Activated CD4-positive, alpha-beta memory T cell treated with anti-CD3 and anti-CD28 coated beads, Interleukin-2, amount 10 ng/mL, durations not matched to agents 7 days and 5 days (primary cell): ENCODE results near the gene RAB3C. TPM values are rescaled to one million over a fixed set of nuclear protein-coding genes. Genes with fewer than 3 reads are reported as not detected.
"Not testable (repeated sequence)": the region's sequence is repeated elsewhere in the genome, so short reads cannot be mapped to it uniquely, and the experiment has no call there.

ENCODE experiments used
- CTCF ChIA-PET: fragments of 350-600 bp; sonication (Branson Sonifier 250); formaldehyde crosslinking; loops from one replicate; lab custom pipeline; 2021; ENCODE audit warnings: antibody characterized with exemption, inconsistent platforms; lab: Charles Lee
- POLR2A ChIA-PET: fragments of 350-600 bp; sonication (Branson Sonifier 250); formaldehyde crosslinking; loops from one replicate; lab custom pipeline; 2021; ENCODE audit warnings: antibody characterized with exemption; lab: Charles Lee
- DNase-seq: peaks from one replicate; pipeline ENCODE4 v3.0.0-alpha.2; 2020
- H3K27ac Mint-ChIP-seq: one replicate; pipeline ENCODE4 v1.8.0; 2021; ENCODE audit warnings: mild to moderate bottlenecking, mixed read lengths
- H3K27me3 Mint-ChIP-seq: one replicate; pipeline ENCODE4 v1.8.0; 2021; ENCODE audit warnings: mixed read lengths
- H3K36me3 Mint-ChIP-seq: one replicate; pipeline ENCODE4 v1.8.0; 2021; ENCODE audit warnings: low read depth, mixed read lengths
- H3K4me1 Mint-ChIP-seq: one replicate; pipeline ENCODE4 v1.8.0; 2021; ENCODE audit warnings: mixed read lengths
- H3K4me3 Mint-ChIP-seq: one replicate; pipeline ENCODE4 v1.8.0; 2021; ENCODE audit warnings: mild to moderate bottlenecking, mixed read lengths
- H3K9me3 Mint-ChIP-seq: one replicate; pipeline ENCODE4 v1.8.0; 2021; ENCODE audit warnings: mixed read lengths
- total RNA-seq, 2 experiments: library from RNA; stranded (reverse); gene quantifications; one replicate each; pipeline ENCODE4 v1.2.3, GENCODE V29; 2021

Gene RAB3C
- total RNA-seq, 2 experiments from 2014 or later: not detected

- no peak overlapping the region for H3K27ac Mint-ChIP-seq
- POLR2A ChIA-PET: no interaction called here
- CTCF ChIA-PET: no interaction called here
Measured at GRCh38 chr5:58571501-58571900, 11.4 kb upstream of the RAB3C start.

GRCh38 chr5:58572973-58573372 is 9.9 kb upstream of the RAB3C start:
- DNase-seq, H3K9me3 Mint-ChIP-seq, POLR2A ChIA-PET, H3K4me1 Mint-ChIP-seq, H3K4me3 Mint-ChIP-seq, H3K27ac Mint-ChIP-seq, CTCF ChIA-PET, H3K27me3 Mint-ChIP-seq, H3K36me3 Mint-ChIP-seq: not testable (repeated sequence)

More at GRCh38 chr5:58571501-58571900, 11.4 kb upstream of the RAB3C start:
- no peaks in the 10 kb centered on the region for H3K36me3 Mint-ChIP-seq
- no peak for DNase-seq
- no peaks in the 10 kb centered on the region for H3K27me3 Mint-ChIP-seq
- no peaks in the 10 kb centered on the region for H3K4me1 Mint-ChIP-seq
- H3K9me3 Mint-ChIP-seq: no peaks in the 10 kb centered on the region
- no peak overlapping the region for H3K4me3 Mint-ChIP-seq

- Mint-ChIP-seq H3K27me3 (peaks cover 31% of the 10 kb centered on the region), H3K9me3 (no peaks in the 10 kb centered on the region), H3K4me3 (no peak overlapping the region), H3K27ac (no peak overlapping the region), H3K36me3 (no peaks in the 10 kb centered on the region), H3K4me1 (peaks cover 15% of the 10 kb centered on the region)
- no peak for DNase-seq
- POLR2A ChIA-PET: no interaction called here
- CTCF ChIA-PET: no interaction called here
Measured at GRCh38 chr5:58579781-58580180, 3.1 kb upstream of the RAB3C start.

- no peak for DNase-seq
- POLR2A ChIA-PET: no interaction called here
Measured at GRCh38 chr5:58582019-58582802, 664 bp upstream of the RAB3C start.

GRCh38 chr5:58595952-58596351 is 13.1 kb downstream of the RAB3C start:
- H3K36me3 Mint-ChIP-seq: no peaks in the 10 kb centered on the region
- no peak for DNase-seq
- H3K27me3 Mint-ChIP-seq: no peaks in the 10 kb centered on the region
- no peak overlapping the region for H3K4me3 Mint-ChIP-seq
- POLR2A ChIA-PET: no interaction called here
- no peaks in the 10 kb centered on the region for H3K4me1 Mint-ChIP-seq
- CTCF ChIA-PET: no interaction called here
- no peak overlapping the region for H3K27ac Mint-ChIP-seq
- no peaks in the 10 kb centered on the region for H3K9me3 Mint-ChIP-seq

More at GRCh38 chr5:58582019-58582802, 664 bp upstream of the RAB3C start:
- Mint-ChIP-seq H3K27me3 (peaks cover 31% of the 10 kb centered on the region), H3K27ac (no peak overlapping the region), H3K4me1 (peaks cover 15% of the 10 kb centered on the region), H3K4me3 (peak overlapping the region; percentile 64), H3K9me3 (no peaks in the 10 kb centered on the region), H3K36me3 (no peaks in the 10 kb centered on the region)
- CTCF ChIA-PET: no interaction called here

- H3K4me1 Mint-ChIP-seq: no peaks in the 10 kb centered on the region
- H3K4me3 Mint-ChIP-seq: no peak overlapping the region
- H3K27me3 Mint-ChIP-seq: no peaks in the 10 kb centered on the region
- POLR2A ChIA-PET: no interaction called here
- DNase-seq: no peak
- H3K36me3 Mint-ChIP-seq: no peaks in the 10 kb centered on the region
- CTCF ChIA-PET: no interaction called here
- H3K27ac Mint-ChIP-seq: no peak overlapping the region
- H3K9me3 Mint-ChIP-seq: no peaks in the 10 kb centered on the region
Measured at GRCh38 chr5:58598440-58598839, 15.6 kb downstream of the RAB3C start.

- no peak for DNase-seq
Measured at GRCh38 chr5:58599217-58599616, 16.3 kb downstream of the RAB3C start.

GRCh38 chr5:58600613-58601012 is 17.7 kb downstream of the RAB3C start:
- H3K27me3 Mint-ChIP-seq, POLR2A ChIA-PET, H3K36me3 Mint-ChIP-seq, CTCF ChIA-PET, H3K27ac Mint-ChIP-seq, DNase-seq, H3K4me1 Mint-ChIP-seq, H3K9me3 Mint-ChIP-seq, H3K4me3 Mint-ChIP-seq: not testable (repeated sequence)

More at GRCh38 chr5:58599217-58599616, 16.3 kb downstream of the RAB3C start:
- Mint-ChIP-seq H3K36me3 (no peaks in the 10 kb centered on the region), H3K27ac (no peak overlapping the region), H3K27me3 (no peaks in the 10 kb centered on the region), H3K4me1 (no peaks in the 10 kb centered on the region), H3K4me3 (no peak overlapping the region), H3K9me3 (no peaks in the 10 kb centered on the region)
- ChIA-PET CTCF (no interaction called here), POLR2A (no interaction called here)

GRCh38 chr5:58602889-58603288 is 20.0 kb downstream of the RAB3C start:
- H3K4me3 Mint-ChIP-seq, H3K4me1 Mint-ChIP-seq, DNase-seq, H3K36me3 Mint-ChIP-seq, H3K27me3 Mint-ChIP-seq, H3K27ac Mint-ChIP-seq, POLR2A ChIA-PET, CTCF ChIA-PET, H3K9me3 Mint-ChIP-seq: not testable (repeated sequence)

GRCh38 chr5:58606064-58606463 is 23.2 kb downstream of the RAB3C start:
- CTCF ChIA-PET: no interaction called here
- Mint-ChIP-seq H3K4me1 (no peaks in the 10 kb centered on the region), H3K4me3 (no peak overlapping the region), H3K27me3 (no peaks in the 10 kb centered on the region), H3K36me3 (no peaks in the 10 kb centered on the region), H3K9me3 (peaks cover 4% of the 10 kb centered on the region), H3K27ac (no peak overlapping the region)
- POLR2A ChIA-PET: no interaction called here
- DNase-seq: no peak

GRCh38 chr5:58615972-58616371 is 33.1 kb downstream of the RAB3C start:
- no peaks in the 10 kb centered on the region for H3K27me3 Mint-ChIP-seq
- H3K9me3 Mint-ChIP-seq: no peaks in the 10 kb centered on the region
- H3K4me3 Mint-ChIP-seq: no peak overlapping the region
- CTCF ChIA-PET: no interaction called here
- POLR2A ChIA-PET: no interaction called here
- no peaks in the 10 kb centered on the region for H3K36me3 Mint-ChIP-seq
- H3K4me1 Mint-ChIP-seq: no peaks in the 10 kb centered on the region
- no peak overlapping the region for H3K27ac Mint-ChIP-seq
- no peak for DNase-seq

- Mint-ChIP-seq H3K27ac (no peak overlapping the region), H3K27me3 (no peaks in the 10 kb centered on the region), H3K9me3 (no peaks in the 10 kb centered on the region), H3K4me3 (no peak overlapping the region), H3K4me1 (no peaks in the 10 kb centered on the region), H3K36me3 (no peaks in the 10 kb centered on the region)
- DNase-seq: no peak
- ChIA-PET POLR2A (no interaction called here), CTCF (no interaction called here)
Measured at GRCh38 chr5:58617241-58617640, 34.4 kb downstream of the RAB3C start.

- H3K4me3 Mint-ChIP-seq: no peak overlapping the region
- H3K27me3 Mint-ChIP-seq: no peaks in the 10 kb centered on the region
- DNase-seq: no peak
- no peaks in the 10 kb centered on the region for H3K9me3 Mint-ChIP-seq
- POLR2A ChIA-PET: no interaction called here
- H3K4me1 Mint-ChIP-seq: no peaks in the 10 kb centered on the region
- H3K36me3 Mint-ChIP-seq: no peaks in the 10 kb centered on the region
- CTCF ChIA-PET: no interaction called here
- no peak overlapping the region for H3K27ac Mint-ChIP-seq
Measured at GRCh38 chr5:58620336-58620735, 37.5 kb downstream of the RAB3C start.
